Thyroid gland (tissue), 4 donors: ENCODE results near the gene GPR179. TPM values are rescaled to one million over a fixed set of nuclear protein-coding genes. Genes with fewer than 3 reads are reported as not detected.

ENCODE experiments used
- DNase-seq, 2 donors: peaks; one replicate each; pipeline ENCODE4 v3.0.0-alpha.2; 2019
- H3K27ac ChIP-seq, 3 donors: fragments of 200-600 bp; sonication (generic); 1 replicate in 2 of 3; 2 replicates in 1 of 3; pipeline ENCODE4 v1.5.1; 2016 to 2019; ENCODE audit warnings: mild to moderate bottlenecking in 1 of 3, moderate library complexity in 1 of 3
- H3K27me3 ChIP-seq: fragments of 200-600 bp; sonication (generic); one replicate; pipeline ENCODE4 v1.5.1; 2019
- H3K36me3 ChIP-seq, 2 donors: fragments of 200-600 bp; sonication (generic); one replicate each; pipeline ENCODE4 v1.5.1; 2016 to 2019
- H3K4me1 ChIP-seq, 2 donors: fragments of 200-600 bp; sonication (generic); one replicate each; pipeline ENCODE4 v1.5.1; 2017 to 2019
- H3K4me3 ChIP-seq, 3 donors: fragments of 200-600 bp; sonication (generic); replicated peaks in 1 of 3; 1 replicate in 2 of 3; 2 replicates in 1 of 3; pipeline ENCODE4 v1.5.1; 2016; ENCODE audit warnings: mild to moderate bottlenecking in 1 of 3
- H3K9me3 ChIP-seq: fragments of 200-600 bp; sonication (generic); one replicate; pipeline ENCODE4 v1.5.1; 2017
- POLR2A ChIP-seq, 2 donors: fragments of 450-650 bp; IDR thresholded peaks; one replicate each; pipeline ENCODE4 v1.6.1; 2017; ENCODE audit warnings: antibody characterized with exemption in 2 of 2, mild to moderate bottlenecking in 2 of 2, moderate library complexity in 1 of 2
- WGBS, 2 donors: methylation state at CpG; one replicate each; pipeline ENCODE4 v1.1.5; 2017; 5-methylcytosine and 5-hydroxymethylcytosine counted together
- intact Hi-C: fragments of 100-400 bp; cut with DNase I; formaldehyde crosslinking; loops from one replicate; pipeline ENCODE4 v1.15.1; 2023
- total RNA-seq, 4 donors: library from RNA; depleted of rRNA; stranded (reverse); fragments of >200 nt; gene quantifications; one replicate each; pipeline ENCODE4 v1.2.3, GENCODE V29; 2016
- TF ChIP-seq, protein P1 (sequence below), 6 experiments: fragments of 200-600 bp in 3 of 6; fragments of 450-650 bp in 3 of 6; sonication (generic) in 3 of 6; IDR thresholded peaks; one replicate each; pipeline ENCODE4 v1.5.1; 2016 to 2019; ENCODE audit warnings: antibody characterized with exemption in 6 of 6, mild to moderate bottlenecking in 2 of 6, inconsistent platforms in 1 of 6, moderate library complexity in 1 of 6

Gene GPR179
- total RNA-seq, 4 donors from 2014 or later, result under 0.01 to 0.13 TPM; not detected in 2

GRCh38 chr17:38329808-38330730, 13.7 kb downstream of the GPR179 start:
- Histone ChIP-seq H3K27ac (no peak overlapping the region), H3K27me3 (no peaks in the 10 kb centered on the region), H3K4me1 (peaks cover 3 to 10% of the 10 kb centered on the region in 2 donors), H3K36me3 (no peaks in the 10 kb centered on the region), H3K4me3 (no peak overlapping the region), H3K9me3 (no peaks in the 10 kb centered on the region)
- intact Hi-C loops, result no loop called here
- DNase-seq, result no peak
- no peak for TF ChIP-seq POLR2A (IDR thresholded peaks at IDR 0.05)
- TF ChIP-seq, protein P1, sequence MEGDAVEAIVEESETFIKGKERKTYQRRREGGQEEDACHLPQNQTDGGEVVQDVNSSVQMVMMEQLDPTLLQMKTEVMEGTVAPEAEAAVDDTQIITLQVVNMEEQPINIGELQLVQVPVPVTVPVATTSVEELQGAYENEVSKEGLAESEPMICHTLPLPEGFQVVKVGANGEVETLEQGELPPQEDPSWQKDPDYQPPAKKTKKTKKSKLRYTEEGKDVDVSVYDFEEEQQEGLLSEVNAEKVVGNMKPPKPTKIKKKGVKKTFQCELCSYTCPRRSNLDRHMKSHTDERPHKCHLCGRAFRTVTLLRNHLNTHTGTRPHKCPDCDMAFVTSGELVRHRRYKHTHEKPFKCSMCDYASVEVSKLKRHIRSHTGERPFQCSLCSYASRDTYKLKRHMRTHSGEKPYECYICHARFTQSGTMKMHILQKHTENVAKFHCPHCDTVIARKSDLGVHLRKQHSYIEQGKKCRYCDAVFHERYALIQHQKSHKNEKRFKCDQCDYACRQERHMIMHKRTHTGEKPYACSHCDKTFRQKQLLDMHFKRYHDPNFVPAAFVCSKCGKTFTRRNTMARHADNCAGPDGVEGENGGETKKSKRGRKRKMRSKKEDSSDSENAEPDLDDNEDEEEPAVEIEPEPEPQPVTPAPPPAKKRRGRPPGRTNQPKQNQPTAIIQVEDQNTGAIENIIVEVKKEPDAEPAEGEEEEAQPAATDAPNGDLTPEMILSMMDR (IDR thresholded peaks at IDR 0.05), result no peak
- WGBS, 2 donors, result 87% methylated on average over 25 of the region's 25 CpGs

DNA sequence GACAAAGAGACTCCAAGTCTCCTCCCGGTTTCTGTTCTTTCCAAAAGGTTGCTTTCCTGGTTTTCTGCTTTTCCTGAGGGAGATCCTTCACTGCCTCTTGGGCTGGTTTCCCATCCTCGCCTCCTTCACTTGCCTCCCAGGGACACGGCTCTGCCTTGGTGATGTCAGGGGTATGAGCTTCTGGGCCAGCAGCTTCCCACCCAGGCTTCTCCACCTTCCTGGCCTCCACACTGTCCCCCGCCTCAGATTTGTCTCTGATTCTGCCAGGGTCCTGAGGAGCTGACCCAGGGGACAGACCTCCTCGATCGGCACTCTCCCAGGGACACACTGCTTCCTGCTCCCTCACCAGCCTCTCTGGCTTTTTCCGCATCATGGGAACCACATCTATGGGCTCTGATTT, 14.5 kb downstream of the GPR179 start:
- intact Hi-C loops, result no loop called here
- H3K27ac ChIP-seq, result no peak overlapping the region
- TF ChIP-seq, protein P1 (IDR thresholded peaks at IDR 0.05), result no peak
- TF ChIP-seq POLR2A (IDR thresholded peaks at IDR 0.05), result no peak
- no peak overlapping the region for H3K4me3 ChIP-seq
- H3K36me3 ChIP-seq, result no peaks in the 10 kb centered on the region
- H3K4me1 ChIP-seq, result peaks cover 6 to 11% of the 10 kb centered on the region in 2 donors
- no peak for DNase-seq
- no peaks in the 10 kb centered on the region for H3K27me3 ChIP-seq
- WGBS, 2 donors, result 87 to 89% methylated on average over 7 of the region's 7 CpGs
- H3K9me3 ChIP-seq, result no peaks in the 10 kb centered on the region

GRCh38 chr17:38328620-38329019, 15.1 kb downstream of the GPR179 start:
- H3K36me3 ChIP-seq, result peaks cover under 1 to 2% of the 10 kb centered on the region in 2 donors
- no peak for TF ChIP-seq POLR2A (IDR thresholded peaks at IDR 0.05)
- TF ChIP-seq, protein P1 (IDR thresholded peaks at IDR 0.05), result no peak
- no peak overlapping the region for H3K4me3 ChIP-seq
- peaks cover 6 to 11% of the 10 kb centered on the region in 2 donors for H3K4me1 ChIP-seq
- intact Hi-C loops, result no loop called here
- 81 to 82% methylated on average over 7 of the region's 7 CpGs for WGBS, 2 donors
- no peak for DNase-seq
- H3K27ac ChIP-seq, result no peak overlapping the region
- H3K27me3 ChIP-seq, result no peaks in the 10 kb centered on the region
- H3K9me3 ChIP-seq, result no peaks in the 10 kb centered on the region

DNA sequence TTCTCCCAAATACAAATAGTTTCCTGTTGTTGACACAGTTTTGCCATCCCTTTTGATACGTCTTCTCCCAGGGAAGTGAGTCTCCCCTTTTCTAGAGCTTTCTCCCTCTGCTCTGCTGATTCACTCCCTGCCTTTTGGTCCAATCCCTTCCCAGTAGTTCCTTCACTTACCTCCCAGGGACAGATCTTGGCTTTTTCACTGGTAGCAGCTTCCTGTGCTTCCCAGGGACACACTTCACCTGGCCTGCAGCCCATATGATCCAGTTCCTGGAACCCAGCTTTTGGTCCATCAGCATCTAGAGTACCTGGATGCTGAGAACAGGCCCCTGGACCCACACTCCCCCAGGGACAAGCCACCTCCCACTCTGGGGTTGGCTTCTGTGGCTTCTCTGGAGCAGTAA, 15.8 kb downstream of the GPR179 start:
- WGBS, 2 donors, result 44 to 67% methylated on average over 1 of the region's 1 CpG
- DNase-seq, result no peak
- H3K9me3 ChIP-seq, result no peaks in the 10 kb centered on the region
- H3K4me1 ChIP-seq, result peaks cover 6 to 11% of the 10 kb centered on the region in 2 donors
- H3K27ac ChIP-seq, result no peak overlapping the region
- no peak for TF ChIP-seq POLR2A (IDR thresholded peaks at IDR 0.05)
- TF ChIP-seq, protein P1 (IDR thresholded peaks at IDR 0.05), result no peak
- no peak overlapping the region for H3K4me3 ChIP-seq
- H3K36me3 ChIP-seq, result peaks cover 5 to 7% of the 10 kb centered on the region in 2 donors
- H3K27me3 ChIP-seq, result no peaks in the 10 kb centered on the region
- intact Hi-C loops, result no loop called here
